Hepatocyte (in vitro differentiated cells): ENCODE results near the gene FSCN2.

Source experiments
- CTCF ChIP-seq: fragments of 200-600 bp; sonication (generic); IDR thresholded peaks from 2 replicates; pipeline ENCODE4 v1.5.1; 2016; ENCODE audit warnings: antibody characterized with exemption, mild to moderate bottlenecking; ENCODE audit not compliant: poor library complexity
- EZH2 ChIP-seq: fragments of 200-600 bp; sonication (generic); IDR thresholded peaks from 2 replicates; pipeline ENCODE4 v1.6.1; 2016; ENCODE audit warnings: antibody characterized with exemption, mild to moderate bottlenecking, borderline replicate concordance
- EZH2phosphoT487 ChIP-seq: fragments of 200-600 bp; sonication (generic); IDR thresholded peaks from one replicate; pipeline ENCODE4 v1.6.1; 2018; ENCODE audit warnings: antibody characterized with exemption, mild to moderate bottlenecking, low read depth, moderate library complexity; ENCODE audit not compliant: unreplicated experiment, severe bottlenecking

GRCh38 chr17:81514739-81515529, 13.2 kb upstream of the FSCN2 start:
- TF ChIP-seq CTCF (no peak), EZH2 (no peak), EZH2phosphoT487 (no peak)
